Measurements from ENCODE around the gene SEPTIN2. TPM values are rescaled to one million over a fixed set of nuclear protein-coding genes. Genes with fewer than 3 reads are reported as not detected.

The SEPTIN2 gene
- total RNA-seq: 352 and 365 TPM in 2 replicates

GRCh38 chr2:241315879-241316631 lies at the start of gene SEPTIN2:
Gene SEPTIN2, plus strand, starts transcription at chr2:241315925. Its CDS starts 8,308 bp downstream, at chr2:241324233.

DNA sequence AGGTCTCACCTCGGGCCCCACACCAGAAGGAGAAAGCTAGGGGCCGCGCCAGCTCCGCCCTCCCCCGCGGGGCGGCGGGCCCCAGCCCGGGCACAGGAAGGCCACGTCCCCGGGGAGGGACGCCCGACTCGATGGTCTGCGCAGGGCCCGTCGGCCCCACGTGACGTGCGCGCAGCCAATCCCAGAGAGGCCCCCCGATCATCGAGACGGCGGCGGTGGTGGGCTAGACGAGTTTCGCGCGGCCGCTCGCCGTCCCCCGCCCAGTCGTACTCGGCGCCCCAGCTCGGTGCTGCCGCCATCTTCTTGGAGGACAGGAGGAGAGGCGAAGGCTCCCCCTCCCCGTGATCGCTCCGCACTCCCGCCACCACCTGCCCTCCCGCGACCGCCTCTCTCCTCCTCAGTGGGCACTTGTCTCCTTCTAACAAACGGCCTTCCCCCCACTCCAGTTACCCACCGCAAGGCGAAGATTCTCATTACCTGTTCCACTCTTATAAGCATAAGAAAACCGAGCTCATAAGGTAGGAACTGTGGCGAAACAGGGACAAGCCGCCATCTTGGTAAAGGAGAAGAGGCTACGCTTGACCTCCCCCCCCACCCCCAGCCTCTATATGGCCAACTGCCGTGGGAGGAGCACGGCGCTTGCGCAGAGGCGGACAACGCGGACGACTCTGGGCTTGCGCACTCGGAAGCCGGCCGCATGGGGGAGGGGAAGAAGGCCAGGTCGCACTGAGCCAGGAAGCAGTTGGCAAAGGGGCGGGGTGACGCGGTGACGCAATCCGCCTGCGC lies 439 bp upstream of the SEPTIN2 start, which contains the start of gene HDLBP:
Gene HDLBP, minus strand, starts transcription at position 580 of the 786 bp plus-strand sequence. CDS start 48,803 bp downstream, outside the sequence.

GRCh38 chr2:241355983-241356870 lies 40.5 kb downstream of the SEPTIN2 start, which contains the start of gene FARP2:
Gene FARP2, plus strand, starts transcription at chr2:241356285. Its CDS starts 16,823 bp downstream, at chr2:241373108.

Other genes starting within 250 kb of the SEPTIN2 start
- gene MTERF4, start 213.6 kb upstream of the SEPTIN2 start, total RNA-seq: 14.1 and 18.4 TPM in 2 replicates
- gene PASK, start 166.5 kb upstream of the SEPTIN2 start, total RNA-seq: 4.3 and 5.0 TPM in 2 replicates
- gene PPP1R7, start 165.5 kb upstream of the SEPTIN2 start, total RNA-seq: 104 and 120 TPM in 2 replicates
- 1.1 and 1.8 TPM in 2 replicates for gene ANO7, start 127.2 kb upstream of the SEPTIN2 start, total RNA-seq
- 309 and 346 TPM in 2 replicates for gene HDLBP, start 253 bp upstream of the SEPTIN2 start, total RNA-seq
- gene FARP2, start 40.4 kb downstream of the SEPTIN2 start, total RNA-seq: 20.3 and 23.6 TPM in 2 replicates
- 341 and 414 TPM in 2 replicates for gene STK25, start 192.7 kb downstream of the SEPTIN2 start, total RNA-seq
- gene BOK, start 242.8 kb downstream of the SEPTIN2 start, total RNA-seq: 111 TPM in 2 replicates

Measured in mammary microvascular endothelial cell (primary cell).